Fibroblast of lung (primary cell): ENCODE measurements around the gene DRAXIN. TPM values are rescaled to one million over a fixed set of nuclear protein-coding genes. Genes with fewer than 3 reads are reported as not detected.

Experiments used
- DNase-seq, 2 donors: peaks; one replicate each; pipeline versions ENCODE4 v3.0.0 to v3.0.0-alpha.2; 2010; ENCODE audit warnings: low read depth in 2 of 2
- H2AFZ ChIP-seq: 2 replicates; pipeline ENCODE4 v1.5.1; 2012; ENCODE audit warnings: low read length, control low read depth, inconsistent platforms
- H3K27ac ChIP-seq: 2 replicates; pipeline ENCODE4 v1.5.1; 2011; ENCODE audit warnings: low read length, control low read depth; ENCODE audit not compliant: insufficient read depth
- H3K27me3 ChIP-seq: 2 replicates; pipeline ENCODE4 v1.5.1; 2011; ENCODE audit warnings: mild to moderate bottlenecking, low read length; ENCODE audit not compliant: control insufficient read depth, insufficient read depth
- H3K36me3 ChIP-seq: 2 replicates; pipeline ENCODE4 v1.5.1; 2011; ENCODE audit warnings: low read length; ENCODE audit not compliant: control insufficient read depth, insufficient read depth
- H3K4me1 ChIP-seq: 2 replicates; pipeline ENCODE4 v1.5.1; 2011; ENCODE audit warnings: low read length; ENCODE audit not compliant: control insufficient read depth, insufficient read depth; ENCODE audit errors: extremely low read depth
- H3K4me2 ChIP-seq: 2 replicates; pipeline ENCODE4 v1.5.1; 2011; ENCODE audit warnings: low read length, control low read depth; ENCODE audit not compliant: insufficient read depth; ENCODE audit errors: extremely low read depth
- H3K4me3 ChIP-seq, 4 experiments: fragments of 200-600 bp in 1 of 4; sonication (generic) in 1 of 4; replicated peaks in 1 of 4; 2 replicates each; pipeline ENCODE4 v1.5.1; 2011 to 2016; ENCODE audit warnings: low read length in 4 of 4, low read depth in 3 of 4, mild to moderate bottlenecking in 3 of 4, control low read depth in 2 of 4, inconsistent platforms in 1 of 4, mixed read lengths in 1 of 4; ENCODE audit not compliant: insufficient read depth in 1 of 4; ENCODE audit errors: control extremely low read depth in 1 of 4
- H3K79me2 ChIP-seq: 2 replicates; pipeline ENCODE4 v1.5.1; 2012; ENCODE audit warnings: mild to moderate bottlenecking, low read length, inconsistent platforms; ENCODE audit not compliant: control insufficient read depth, insufficient read depth
- H3K9ac ChIP-seq: 2 replicates; pipeline ENCODE4 v1.5.1; 2011; ENCODE audit warnings: mild to moderate bottlenecking, low read length, control low read depth; ENCODE audit not compliant: insufficient read depth
- H3K9me3 ChIP-seq: 2 replicates; pipeline ENCODE4 v1.5.1; 2012; ENCODE audit warnings: low read depth, low read length; ENCODE audit not compliant: control insufficient read depth, insufficient read depth
- H4K20me1 ChIP-seq: 2 replicates; pipeline ENCODE4 v1.5.1; 2011; ENCODE audit warnings: low read length; ENCODE audit not compliant: control insufficient read depth, insufficient read depth; ENCODE audit errors: extremely low read depth
- EZH2 ChIP-seq: IDR thresholded peaks from 2 replicates; pipeline ENCODE4 v1.5.1; 2012; ENCODE audit warnings: low read length, control low read depth, mild to moderate bottlenecking; ENCODE audit errors: missing control alignments
- polyA plus RNA-seq, 2 donors: library from polyadenylated mRNA; depleted of rRNA in 1 of 2; stranded (reverse) in 1 of 2; unstranded in 1 of 2; fragments of >200 nt; gene quantifications; 2 replicates each; pipeline ENCODE4 v1.2.1, GENCODE V29; 2011 to 2012; ENCODE audit warnings: missing spikeins in 1 of 2
- total RNA-seq: library from RNA; depleted of rRNA; stranded (reverse); fragments of >200 nt; gene quantifications from 2 replicates; pipeline ENCODE4 v1.2.1, GENCODE V29; 2014
- TF ChIP-seq, protein P1 (sequence below), 2 donors: IDR thresholded peaks in 1 of 2; conservative IDR thresholded peaks in 1 of 2; 1 replicate in 1 of 2; 2 replicates in 1 of 2; pipeline ENCODE4 v1.5.1; 2011 to 2012; ENCODE audit warnings: low read length in 2 of 2, control low read depth in 1 of 2, inconsistent platforms in 1 of 2, low read depth in 1 of 2, mild to moderate bottlenecking in 1 of 2

DRAXIN gene
- total and polyA plus RNA-seq, 2 donors (not counting 1 experiment from before 2014, with no cell fraction given) = 0.03 to 0.50 TPM

DNA sequence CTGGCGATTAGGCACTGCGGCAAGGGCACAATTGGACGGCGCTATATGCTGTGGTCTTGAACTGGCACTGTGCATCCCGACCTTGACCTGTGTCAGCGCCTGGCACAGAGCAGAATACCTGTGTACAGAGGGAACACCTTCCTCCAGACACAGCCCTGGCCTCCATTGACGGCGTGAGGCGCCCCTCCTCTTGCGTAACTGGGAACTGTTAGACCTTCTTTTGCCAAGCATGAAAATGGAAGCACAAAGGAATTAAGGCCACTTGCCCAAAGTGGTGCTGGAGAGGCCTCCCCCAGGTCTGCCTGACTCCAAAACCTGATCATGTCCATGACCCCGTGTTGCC, 37.6 kb downstream of the DRAXIN start:
- Histone ChIP-seq H3K36me3 (no peaks in the 10 kb centered on the region), H3K79me2 (no peaks in the 10 kb centered on the region), H3K4me2 (no peak overlapping the region), H3K9me3 (no peaks in the 10 kb centered on the region), H2AFZ (no peak overlapping the region), H3K27me3 (no peaks in the 10 kb centered on the region), H3K27ac (no peak overlapping the region), H3K4me3 (no peak overlapping the region), H4K20me1 (no peaks in the 10 kb centered on the region), H3K9ac (no peak overlapping the region), H3K4me1 (peaks cover 9% of the 10 kb centered on the region)
- TF ChIP-seq, protein P1, sequence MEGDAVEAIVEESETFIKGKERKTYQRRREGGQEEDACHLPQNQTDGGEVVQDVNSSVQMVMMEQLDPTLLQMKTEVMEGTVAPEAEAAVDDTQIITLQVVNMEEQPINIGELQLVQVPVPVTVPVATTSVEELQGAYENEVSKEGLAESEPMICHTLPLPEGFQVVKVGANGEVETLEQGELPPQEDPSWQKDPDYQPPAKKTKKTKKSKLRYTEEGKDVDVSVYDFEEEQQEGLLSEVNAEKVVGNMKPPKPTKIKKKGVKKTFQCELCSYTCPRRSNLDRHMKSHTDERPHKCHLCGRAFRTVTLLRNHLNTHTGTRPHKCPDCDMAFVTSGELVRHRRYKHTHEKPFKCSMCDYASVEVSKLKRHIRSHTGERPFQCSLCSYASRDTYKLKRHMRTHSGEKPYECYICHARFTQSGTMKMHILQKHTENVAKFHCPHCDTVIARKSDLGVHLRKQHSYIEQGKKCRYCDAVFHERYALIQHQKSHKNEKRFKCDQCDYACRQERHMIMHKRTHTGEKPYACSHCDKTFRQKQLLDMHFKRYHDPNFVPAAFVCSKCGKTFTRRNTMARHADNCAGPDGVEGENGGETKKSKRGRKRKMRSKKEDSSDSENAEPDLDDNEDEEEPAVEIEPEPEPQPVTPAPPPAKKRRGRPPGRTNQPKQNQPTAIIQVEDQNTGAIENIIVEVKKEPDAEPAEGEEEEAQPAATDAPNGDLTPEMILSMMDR (conservative IDR thresholded peaks at IDR 0.05 in 1 of 2, IDR thresholded peaks at IDR 0.05 in 1 of 2; ENCODE audit: low read depth in 1 of 2, low read length in 2 of 2) = no peak
- no peak for TF ChIP-seq EZH2
- DNase-seq = no peak

DNA sequence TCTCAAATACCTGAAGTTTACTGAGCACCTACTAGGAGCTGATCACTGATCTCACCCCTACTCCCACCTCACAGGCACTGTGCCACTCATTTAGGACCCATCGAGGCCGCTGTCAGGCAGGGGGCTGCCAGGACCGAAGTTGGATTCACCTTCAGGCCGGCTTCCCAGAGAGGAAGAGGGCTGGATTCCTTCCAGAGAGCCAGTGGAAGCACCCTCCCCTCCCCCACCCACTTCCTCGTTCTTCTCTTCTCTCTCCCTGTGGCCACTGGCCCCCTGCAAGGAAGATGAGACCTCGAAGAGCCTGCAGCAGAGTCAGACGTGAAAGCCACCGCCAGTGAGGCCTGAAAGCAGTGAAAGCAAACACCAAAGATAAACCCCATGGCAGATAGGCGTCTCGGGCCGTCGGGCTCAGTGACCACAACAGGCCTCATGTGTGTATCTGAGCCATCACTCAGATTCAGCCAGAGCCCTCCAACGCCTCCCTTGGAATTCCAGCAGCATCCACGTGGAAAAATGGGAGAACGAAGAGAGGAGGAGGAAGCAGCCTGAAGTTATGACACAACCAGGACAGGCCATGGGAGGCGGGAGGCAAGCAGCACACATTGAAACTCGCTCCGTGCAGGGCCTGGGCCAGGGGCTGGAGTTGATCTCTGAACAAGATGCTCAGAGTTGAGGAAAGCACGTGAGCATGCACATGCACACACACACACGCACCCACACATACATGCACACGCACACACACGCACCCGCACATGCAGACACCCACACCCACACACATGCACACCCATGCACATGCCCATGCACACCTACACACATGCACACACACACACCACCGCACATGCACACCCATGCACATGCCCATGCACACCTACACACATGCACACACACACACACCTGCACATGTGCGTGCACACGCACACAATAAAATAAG, 38.3 kb downstream of the DRAXIN start:
- H3K4me2 ChIP-seq = no peak overlapping the region
- no peak overlapping the region for H2AFZ ChIP-seq
- H3K79me2 ChIP-seq = no peaks in the 10 kb centered on the region
- no peaks in the 10 kb centered on the region for H3K36me3 ChIP-seq
- peak in 1 of 2 donors; percentile 49 for DNase-seq
- no peak overlapping the region for H3K4me3 ChIP-seq
- no peak overlapping the region for H3K27ac ChIP-seq
- TF ChIP-seq EZH2 = no peak
- TF ChIP-seq, protein P1 (conservative IDR thresholded peaks at IDR 0.05 in 1 of 2, IDR thresholded peaks at IDR 0.05 in 1 of 2; ENCODE audit: low read depth in 1 of 2, low read length in 2 of 2) = no peak
- H3K4me1 ChIP-seq = peaks cover 9% of the 10 kb centered on the region
- no peaks in the 10 kb centered on the region for H3K27me3 ChIP-seq
- no peaks in the 10 kb centered on the region for H3K9me3 ChIP-seq
- H4K20me1 ChIP-seq = no peaks in the 10 kb centered on the region
- H3K9ac ChIP-seq = no peak overlapping the region

DNA sequence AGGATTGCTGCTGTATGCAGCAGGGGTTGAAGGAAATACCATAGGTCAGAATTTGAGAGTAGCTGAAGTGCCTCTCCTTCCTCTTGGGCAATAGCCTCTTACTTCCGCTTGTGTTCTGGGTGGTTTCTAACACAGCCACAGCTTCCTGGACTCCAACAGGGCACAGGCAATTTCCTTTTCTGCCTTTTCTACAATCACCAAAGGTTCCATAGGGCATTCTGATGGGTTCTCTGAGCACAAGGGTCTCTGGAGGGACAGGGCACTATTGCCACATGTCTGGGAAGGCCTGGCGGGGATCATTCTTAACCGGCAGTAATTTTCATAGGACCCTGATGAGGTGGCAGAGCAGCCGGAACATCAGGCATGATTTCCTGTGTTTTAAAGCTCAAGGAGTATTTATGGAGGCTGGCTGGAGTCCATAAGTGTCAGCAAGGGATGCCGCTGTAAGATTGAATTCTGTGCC, 39.0 kb downstream of the DRAXIN start:
- Histone ChIP-seq H3K79me2 (no peaks in the 10 kb centered on the region), H4K20me1 (no peaks in the 10 kb centered on the region), H3K36me3 (no peaks in the 10 kb centered on the region), H3K4me2 (no peak overlapping the region), H3K27me3 (no peaks in the 10 kb centered on the region), H3K4me3 (peak overlapping the region in 1 of 4 experiments; percentile 19), H3K4me1 (peaks cover 9% of the 10 kb centered on the region), H3K27ac (peak overlapping the region; percentile 47), H3K9ac (no peak overlapping the region), H2AFZ (peak overlapping the region; percentile 73), H3K9me3 (no peaks in the 10 kb centered on the region)
- peak in 1 of 2 donors; percentile 57 for DNase-seq
- TF ChIP-seq, protein P1 (conservative IDR thresholded peaks at IDR 0.05 in 1 of 2, IDR thresholded peaks at IDR 0.05 in 1 of 2; ENCODE audit: low read depth in 1 of 2, low read length in 2 of 2) = no peak
- TF ChIP-seq EZH2 = no peak
